IPS DF 19.7 (cell line): Measurements from ENCODE around the gene SMARCD3.

ENCODE experiments used
- DNase-seq: peaks from one replicate; pipeline ENCODE4 v3.0.0-alpha.2; 2013; ENCODE audit warnings: low read depth, low spot score

The SMARCD3 gene

GRCh38 chr7:151272877-151273276, 24.4 kb upstream of the SMARCD3 start:
- no peak for DNase-seq

GRCh38 chr7:151272405-151272804, 23.9 kb upstream of the SMARCD3 start:
- DNase-seq, result no peak

GRCh38 chr7:151271699-151272355, 23.3 kb upstream of the SMARCD3 start:
- no peak for DNase-seq

GRCh38 chr7:151269511-151269910, 21.0 kb upstream of the SMARCD3 start:
- DNase-seq, result no peak

- no peak for DNase-seq
Observed at GRCh38 chr7:151265351-151265931, 16.9 kb upstream of the SMARCD3 start.

- no peak for DNase-seq
Observed at GRCh38 chr7:151264615-151265014, 16.1 kb upstream of the SMARCD3 start.

- no peak for DNase-seq
Observed at GRCh38 chr7:151261529-151261928, 13.0 kb upstream of the SMARCD3 start.

GRCh38 chr7:151260883-151261282, 12.4 kb upstream of the SMARCD3 start:
- no peak for DNase-seq

- no peak for DNase-seq
Observed at GRCh38 chr7:151260471-151260870, 12.0 kb upstream of the SMARCD3 start.

- no peak for DNase-seq
Observed at GRCh38 chr7:151257990-151258389, 9.5 kb upstream of the SMARCD3 start.

GRCh38 chr7:151256410-151257045, 8.0 kb upstream of the SMARCD3 start:
- no peak for DNase-seq

- no peak for DNase-seq
Observed at GRCh38 chr7:151255390-151255789, 6.9 kb upstream of the SMARCD3 start.

GRCh38 chr7:151254851-151255250, 6.4 kb upstream of the SMARCD3 start:
- DNase-seq, result no peak

GRCh38 chr7:151254316-151254715, 5.8 kb upstream of the SMARCD3 start:
- DNase-seq, result no peak

- DNase-seq, result no peak
Observed at GRCh38 chr7:151252961-151253711, 4.6 kb upstream of the SMARCD3 start.

- no peak for DNase-seq
Observed at GRCh38 chr7:151252561-151252835, 4.0 kb upstream of the SMARCD3 start.

GRCh38 chr7:151251689-151252560, 3.4 kb upstream of the SMARCD3 start:
- DNase-seq, result no peak

- no peak for DNase-seq
Observed at GRCh38 chr7:151251328-151251688, 2.8 kb upstream of the SMARCD3 start.

- no peak for DNase-seq
Observed at GRCh38 chr7:151250181-151251132, 2.0 kb upstream of the SMARCD3 start.

- no peak for DNase-seq
Observed at GRCh38 chr7:151249732-151250072, 1.2 kb upstream of the SMARCD3 start.
